ENCODE data around the gene DUSP2. TPM values are rescaled to one million over a fixed set of nuclear protein-coding genes. Genes with fewer than 3 reads are reported as not detected.

DUSP2 gene
- total RNA-seq, 2 donors from 2014 or later, result 6.0 to 9.2 TPM

DNA sequence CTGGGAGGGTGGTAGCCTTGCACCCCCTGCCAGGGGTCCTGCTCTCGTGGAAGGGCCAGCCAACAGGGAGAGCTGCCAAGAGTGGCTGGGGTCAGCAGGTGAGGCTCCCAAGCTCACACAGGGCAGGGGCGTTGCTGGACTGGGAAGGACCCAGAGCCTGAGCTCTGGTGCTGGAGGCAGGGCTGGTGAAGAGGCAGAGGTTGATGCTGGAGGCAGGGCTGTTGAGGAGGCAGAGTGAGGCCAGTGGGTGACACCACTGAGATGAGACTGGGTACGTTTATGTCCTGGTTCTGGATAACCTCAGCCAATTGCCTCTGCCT is 35.9 kb downstream of the DUSP2 start:
- Histone ChIP-seq H3K9me3 (peaks cover 0 to 13% (median 0%) of the 10 kb centered on the region in 3 donors), H3K27me3 (no peaks in the 10 kb centered on the region), H3K27ac (peak overlapping the region in 1 of 4 donors; percentile 36), H3K4me3 (no peak overlapping the region), H3K4me1 (no peaks in the 10 kb centered on the region), H3K36me3 (replicated peaks in 1 of 2; ENCODE audit: insufficient read depth in 1 of 2, low read depth in 2 of 2) (no peaks in the 10 kb centered on the region)
- WGBS, 2 donors, result 44 to 67% methylated on average over 3 of the region's 3 CpGs
- DNase-seq, result no peak
- TF ChIP-seq, protein P1, sequence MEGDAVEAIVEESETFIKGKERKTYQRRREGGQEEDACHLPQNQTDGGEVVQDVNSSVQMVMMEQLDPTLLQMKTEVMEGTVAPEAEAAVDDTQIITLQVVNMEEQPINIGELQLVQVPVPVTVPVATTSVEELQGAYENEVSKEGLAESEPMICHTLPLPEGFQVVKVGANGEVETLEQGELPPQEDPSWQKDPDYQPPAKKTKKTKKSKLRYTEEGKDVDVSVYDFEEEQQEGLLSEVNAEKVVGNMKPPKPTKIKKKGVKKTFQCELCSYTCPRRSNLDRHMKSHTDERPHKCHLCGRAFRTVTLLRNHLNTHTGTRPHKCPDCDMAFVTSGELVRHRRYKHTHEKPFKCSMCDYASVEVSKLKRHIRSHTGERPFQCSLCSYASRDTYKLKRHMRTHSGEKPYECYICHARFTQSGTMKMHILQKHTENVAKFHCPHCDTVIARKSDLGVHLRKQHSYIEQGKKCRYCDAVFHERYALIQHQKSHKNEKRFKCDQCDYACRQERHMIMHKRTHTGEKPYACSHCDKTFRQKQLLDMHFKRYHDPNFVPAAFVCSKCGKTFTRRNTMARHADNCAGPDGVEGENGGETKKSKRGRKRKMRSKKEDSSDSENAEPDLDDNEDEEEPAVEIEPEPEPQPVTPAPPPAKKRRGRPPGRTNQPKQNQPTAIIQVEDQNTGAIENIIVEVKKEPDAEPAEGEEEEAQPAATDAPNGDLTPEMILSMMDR (IDR thresholded peaks at IDR 0.05), result no peak
- TF ChIP-seq POLR2A (IDR thresholded peaks at IDR 0.05), result no peak
- ATAC-seq, result no peak
- intact Hi-C loops (cut with DNase I), result no loop called here

DNA sequence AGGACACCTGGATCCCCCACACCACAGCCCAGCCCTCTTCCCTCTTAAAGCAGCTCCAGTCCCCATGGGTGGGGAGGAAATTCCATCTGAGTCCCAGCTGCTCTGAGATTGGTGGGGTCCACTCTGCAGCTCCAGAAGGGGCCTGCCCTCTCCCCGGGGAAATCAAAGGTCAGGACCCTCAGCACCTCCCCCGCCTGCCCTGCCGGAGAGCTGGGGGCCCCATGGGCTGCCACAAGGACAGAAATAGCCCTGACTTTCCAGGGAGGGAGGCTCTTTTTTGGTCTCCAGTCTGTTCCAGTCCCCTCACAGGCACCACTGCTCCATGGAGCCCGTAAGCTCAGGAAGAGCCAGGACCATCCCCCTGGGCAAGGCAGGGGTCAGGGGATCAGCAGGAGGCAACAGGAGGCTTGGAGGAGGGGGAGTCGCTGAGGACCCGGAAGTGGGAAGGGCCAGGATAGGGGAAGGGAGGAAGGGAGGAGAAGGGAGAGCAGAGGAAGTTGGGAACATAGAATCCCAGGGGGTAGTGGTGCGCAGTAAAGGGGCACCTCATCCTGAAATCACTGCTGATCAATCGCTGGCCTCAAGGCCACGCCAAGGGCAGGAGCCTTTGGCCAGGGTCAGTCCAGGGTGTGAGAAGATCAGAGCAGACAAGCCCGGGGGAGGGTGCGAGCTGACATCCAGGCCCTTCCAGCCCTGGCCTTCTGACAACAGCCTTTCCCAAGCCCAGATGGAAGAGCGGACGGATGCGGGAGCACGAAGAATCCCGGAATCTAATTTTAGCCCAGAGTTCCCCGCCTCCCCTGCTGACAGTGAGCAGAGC is 36.5 kb downstream of the DUSP2 start:
- Histone ChIP-seq H3K4me1 (no peaks in the 10 kb centered on the region), H3K36me3 (replicated peaks in 1 of 2; ENCODE audit: insufficient read depth in 1 of 2, low read depth in 2 of 2) (no peaks in the 10 kb centered on the region), H3K9me3 (peaks cover 0 to 13% (median 0%) of the 10 kb centered on the region in 3 donors), H3K27me3 (no peaks in the 10 kb centered on the region), H3K27ac (peak overlapping the region in 1 of 4 donors; percentile 36), H3K4me3 (no peak overlapping the region)
- no peak for TF ChIP-seq POLR2A (IDR thresholded peaks at IDR 0.05)
- TF ChIP-seq, protein P1 (IDR thresholded peaks at IDR 0.05), result no peak
- WGBS, 2 donors, result 52 to 55% methylated on average over 17 of the region's 17 CpGs
- DNase-seq (peak in 1 of 4 donors; percentile 9), ATAC-seq (peak; percentile 33)
- intact Hi-C loops (cut with DNase I), result no loop called here

DNA sequence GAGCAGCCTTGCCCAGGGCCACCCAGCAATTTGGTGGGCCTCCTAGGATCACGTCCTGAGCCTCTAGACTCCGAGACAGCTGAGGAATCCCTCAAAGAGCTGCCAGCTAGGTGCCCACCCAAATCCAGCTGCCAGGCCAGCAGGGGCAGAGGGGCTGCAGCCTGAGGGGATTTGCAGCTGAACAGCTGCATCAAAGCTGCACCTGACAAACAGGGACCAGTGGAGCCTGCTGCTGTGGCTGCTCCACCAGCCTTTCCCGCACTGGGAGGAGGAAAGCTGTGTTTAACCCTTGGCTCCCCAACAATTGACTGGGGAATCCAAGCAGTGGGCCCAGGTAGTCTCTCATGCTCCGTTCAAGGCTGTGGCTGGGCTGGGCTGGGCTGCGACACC is 37.1 kb downstream of the DUSP2 start:
- Histone ChIP-seq H3K4me3 (no peak overlapping the region), H3K36me3 (replicated peaks in 1 of 2; ENCODE audit: insufficient read depth in 1 of 2, low read depth in 2 of 2) (no peaks in the 10 kb centered on the region), H3K27ac (no peak overlapping the region), H3K27me3 (no peaks in the 10 kb centered on the region), H3K9me3 (peaks cover 0 to 13% (median 0%) of the 10 kb centered on the region in 3 donors), H3K4me1 (no peaks in the 10 kb centered on the region)
- 25 to 57% methylated on average over 2 to 5 of the region's 5 CpGs for WGBS, 2 donors
- peak in 1 of 4 donors; percentile 3 for DNase-seq
- TF ChIP-seq POLR2A (IDR thresholded peaks at IDR 0.05), result no peak
- TF ChIP-seq, protein P1 (IDR thresholded peaks at IDR 0.05), result no peak
- ATAC-seq, result no peak
- intact Hi-C loops (cut with DNase I), result no loop called here

DNA sequence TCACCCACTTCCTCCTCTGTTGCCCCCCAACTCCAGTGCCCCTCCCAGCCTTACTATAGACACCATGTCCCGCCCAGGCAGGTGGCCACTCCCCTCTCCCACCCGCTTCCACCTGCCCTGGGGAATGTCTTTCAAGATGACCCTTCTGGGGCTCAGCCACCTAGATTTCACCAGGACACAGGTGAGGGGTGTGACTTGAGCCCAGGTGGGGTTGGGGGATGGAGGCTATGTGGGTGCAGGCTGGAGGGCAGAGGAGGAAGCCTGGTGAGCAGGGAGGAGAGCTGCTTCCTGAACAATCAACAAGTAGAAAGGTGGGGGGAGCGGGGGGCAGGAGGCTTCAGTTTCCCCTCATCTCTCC is 37.6 kb downstream of the DUSP2 start:
- H3K4me3 ChIP-seq, result no peak overlapping the region
- TF ChIP-seq, protein P1 (IDR thresholded peaks at IDR 0.05), result no peak
- no peak for TF ChIP-seq POLR2A (IDR thresholded peaks at IDR 0.05)
- H3K9me3 ChIP-seq, result peaks cover 0 to 13% (median 0%) of the 10 kb centered on the region in 3 donors
- H3K27ac ChIP-seq, result no peak overlapping the region
- intact Hi-C loops (cut with DNase I), result no loop called here
- ATAC-seq (no peak), DNase-seq (peak in 1 of 4 donors; percentile 2)
- H3K36me3 ChIP-seq (replicated peaks in 1 of 2; ENCODE audit: insufficient read depth in 1 of 2, low read depth in 2 of 2), result no peaks in the 10 kb centered on the region
- H3K27me3 ChIP-seq, result no peaks in the 10 kb centered on the region
- WGBS, 2 donors, result 80 to 91% methylated on average over 3 of the region's 3 CpGs
- H3K4me1 ChIP-seq, result no peaks in the 10 kb centered on the region

All from body of pancreas (tissue), 4 donors.